ENCODE results near the gene LRCH1.
"Not testable (repeated sequence)": the region's sequence is repeated elsewhere in the genome, so short reads cannot be mapped to it uniquely, and the experiment has no call there.

LRCH1 gene

GRCh38 chr13:46739447-46740098 is 186.6 kb downstream of the LRCH1 start:
- Mint-ChIP-seq H3K4me3 (no peak overlapping the region), H3K27me3 (no peaks in the 10 kb centered on the region), H3K27ac (no peak overlapping the region), H3K36me3 (ENCODE audit: low read depth) (peaks cover 56% of the 10 kb centered on the region), H3K9me3 (no peaks in the 10 kb centered on the region), H3K4me1 (ENCODE audit: low read depth) (no peaks in the 10 kb centered on the region)

- Mint-ChIP-seq H3K27me3 (no peaks in the 10 kb centered on the region), H3K36me3 (ENCODE audit: low read depth) (peaks cover 57% of the 10 kb centered on the region), H3K9me3 (no peaks in the 10 kb centered on the region), H3K27ac (no peak overlapping the region), H3K4me1 (ENCODE audit: low read depth) (no peaks in the 10 kb centered on the region), H3K4me3 (no peak overlapping the region)
Measured at GRCh38 chr13:46743191-46743590, 190.2 kb downstream of the LRCH1 start.

- Mint-ChIP-seq H3K4me1 (ENCODE audit: low read depth) (peaks cover 5% of the 10 kb centered on the region), H3K27me3 (no peaks in the 10 kb centered on the region), H3K36me3 (ENCODE audit: low read depth) (peaks cover 62% of the 10 kb centered on the region), H3K4me3 (no peak overlapping the region), H3K9me3 (no peaks in the 10 kb centered on the region), H3K27ac (no peak overlapping the region)
Measured at GRCh38 chr13:46745062-46745461, 192.1 kb downstream of the LRCH1 start.

- H3K27ac Mint-ChIP-seq, result no peak overlapping the region
- H3K4me1 Mint-ChIP-seq (ENCODE audit: low read depth), result peaks cover 12% of the 10 kb centered on the region
- no peaks in the 10 kb centered on the region for H3K27me3 Mint-ChIP-seq
- no peaks in the 10 kb centered on the region for H3K9me3 Mint-ChIP-seq
- H3K4me3 Mint-ChIP-seq, result no peak overlapping the region
- peaks cover 67% of the 10 kb centered on the region for H3K36me3 Mint-ChIP-seq (ENCODE audit: low read depth)
Measured at GRCh38 chr13:46745706-46746105, 192.7 kb downstream of the LRCH1 start.

GRCh38 chr13:46747031-46747820 is 194.3 kb downstream of the LRCH1 start:
- no peak overlapping the region for H3K27ac Mint-ChIP-seq
- peaks cover 62% of the 10 kb centered on the region for H3K36me3 Mint-ChIP-seq (ENCODE audit: low read depth)
- H3K9me3 Mint-ChIP-seq, result no peaks in the 10 kb centered on the region
- H3K27me3 Mint-ChIP-seq, result no peaks in the 10 kb centered on the region
- no peak overlapping the region for H3K4me3 Mint-ChIP-seq
- H3K4me1 Mint-ChIP-seq (ENCODE audit: low read depth), result peaks cover 25% of the 10 kb centered on the region

GRCh38 chr13:46748300-46748699 is 195.3 kb downstream of the LRCH1 start:
- no peak overlapping the region for H3K4me3 Mint-ChIP-seq
- H3K27ac Mint-ChIP-seq, result no peak overlapping the region
- peaks cover 59% of the 10 kb centered on the region for H3K36me3 Mint-ChIP-seq (ENCODE audit: low read depth)
- no peaks in the 10 kb centered on the region for H3K27me3 Mint-ChIP-seq
- peaks cover 29% of the 10 kb centered on the region for H3K4me1 Mint-ChIP-seq (ENCODE audit: low read depth)
- H3K9me3 Mint-ChIP-seq, result no peaks in the 10 kb centered on the region

- H3K27ac Mint-ChIP-seq, result no peak overlapping the region
- peaks cover 49% of the 10 kb centered on the region for H3K36me3 Mint-ChIP-seq (ENCODE audit: low read depth)
- H3K27me3 Mint-ChIP-seq, result no peaks in the 10 kb centered on the region
- no peak overlapping the region for H3K4me3 Mint-ChIP-seq
- peaks cover 29% of the 10 kb centered on the region for H3K4me1 Mint-ChIP-seq (ENCODE audit: low read depth)
- no peaks in the 10 kb centered on the region for H3K9me3 Mint-ChIP-seq
Measured at GRCh38 chr13:46749951-46750350, 197.0 kb downstream of the LRCH1 start.

- no peaks in the 10 kb centered on the region for H3K9me3 Mint-ChIP-seq
- H3K36me3 Mint-ChIP-seq (ENCODE audit: low read depth), result peaks cover 34% of the 10 kb centered on the region
- H3K27ac Mint-ChIP-seq, result peak overlapping the region; percentile 49
- H3K4me1 Mint-ChIP-seq (ENCODE audit: low read depth), result peaks cover 30% of the 10 kb centered on the region
- H3K4me3 Mint-ChIP-seq, result peak overlapping the region; percentile 46
- H3K27me3 Mint-ChIP-seq, result no peaks in the 10 kb centered on the region
Measured at GRCh38 chr13:46751811-46752635, 199.1 kb downstream of the LRCH1 start.

- no peaks in the 10 kb centered on the region for H3K9me3 Mint-ChIP-seq
- H3K27me3 Mint-ChIP-seq, result no peaks in the 10 kb centered on the region
Measured at GRCh38 chr13:46753137-46753536, 200.2 kb downstream of the LRCH1 start.

GRCh38 chr13:46753917-46754316 is 200.9 kb downstream of the LRCH1 start:
- Mint-ChIP-seq H3K36me3 (ENCODE audit: low read depth) (peaks cover 24% of the 10 kb centered on the region), H3K27ac (no peak overlapping the region), H3K9me3 (no peaks in the 10 kb centered on the region), H3K4me1 (ENCODE audit: low read depth) (peaks cover 32% of the 10 kb centered on the region), H3K4me3 (no peak overlapping the region), H3K27me3 (no peaks in the 10 kb centered on the region)

More at GRCh38 chr13:46753137-46753536, 200.2 kb downstream of the LRCH1 start:
- Mint-ChIP-seq H3K36me3 (ENCODE audit: low read depth) (peaks cover 32% of the 10 kb centered on the region), H3K4me3 (no peak overlapping the region), H3K27ac (no peak overlapping the region), H3K4me1 (ENCODE audit: low read depth) (peaks cover 32% of the 10 kb centered on the region)

- Mint-ChIP-seq H3K4me3 (no peak overlapping the region), H3K36me3 (ENCODE audit: low read depth) (peaks cover 18% of the 10 kb centered on the region), H3K9me3 (no peaks in the 10 kb centered on the region), H3K27me3 (no peaks in the 10 kb centered on the region), H3K27ac (no peak overlapping the region), H3K4me1 (ENCODE audit: low read depth) (peaks cover 30% of the 10 kb centered on the region)
Measured at GRCh38 chr13:46754812-46755211, 201.8 kb downstream of the LRCH1 start.

GRCh38 chr13:46755508-46755907 is 202.5 kb downstream of the LRCH1 start:
- not testable (repeated sequence) for H3K9me3 Mint-ChIP-seq, H3K27ac Mint-ChIP-seq, H3K4me3 Mint-ChIP-seq, H3K27me3 Mint-ChIP-seq
- Mint-ChIP-seq H3K4me1 (ENCODE audit: low read depth) (peaks cover 26% of the 10 kb centered on the region), H3K36me3 (ENCODE audit: low read depth) (peaks cover 13% of the 10 kb centered on the region)

GRCh38 chr13:46756977-46757376 is 204.0 kb downstream of the LRCH1 start:
- H3K36me3 Mint-ChIP-seq (ENCODE audit: low read depth), result peaks cover 3% of the 10 kb centered on the region
- peaks cover 5% of the 10 kb centered on the region for H3K27me3 Mint-ChIP-seq
- no peak overlapping the region for H3K4me3 Mint-ChIP-seq
- no peak overlapping the region for H3K27ac Mint-ChIP-seq
- no peaks in the 10 kb centered on the region for H3K9me3 Mint-ChIP-seq
- H3K4me1 Mint-ChIP-seq (ENCODE audit: low read depth), result peaks cover 13% of the 10 kb centered on the region

GRCh38 chr13:46757640-46758039 is 204.7 kb downstream of the LRCH1 start:
- Mint-ChIP-seq H3K36me3 (ENCODE audit: low read depth) (no peaks in the 10 kb centered on the region), H3K9me3 (no peaks in the 10 kb centered on the region), H3K4me3 (no peak overlapping the region)

GRCh38 chr13:46759846-46760245 is 206.9 kb downstream of the LRCH1 start:
- peaks cover 6% of the 10 kb centered on the region for H3K4me1 Mint-ChIP-seq (ENCODE audit: low read depth)
- no peaks in the 10 kb centered on the region for H3K36me3 Mint-ChIP-seq (ENCODE audit: low read depth)
- H3K27ac Mint-ChIP-seq, result no peak overlapping the region
- H3K27me3 Mint-ChIP-seq, result peaks cover 5% of the 10 kb centered on the region
- no peak overlapping the region for H3K4me3 Mint-ChIP-seq
- no peaks in the 10 kb centered on the region for H3K9me3 Mint-ChIP-seq

More at GRCh38 chr13:46757640-46758039, 204.7 kb downstream of the LRCH1 start:
- H3K27me3 Mint-ChIP-seq, result peaks cover 5% of the 10 kb centered on the region
- H3K27ac Mint-ChIP-seq, result no peak overlapping the region
- H3K4me1 Mint-ChIP-seq (ENCODE audit: low read depth), result peaks cover 9% of the 10 kb centered on the region

Measured in stimulated activated naive CD8-positive, alpha-beta T cell treated with anti-CD3 and anti-CD28 coated beads, Interleukin-15, Interleukin-2, amounts not matched to agents 100 ng/mL and 50 ng/mL, for 24 hours (primary cell).